GM23338 (cell line): ENCODE results near the gene BICD2. TPM values are rescaled to one million over a fixed set of nuclear protein-coding genes. Genes with fewer than 3 reads are reported as not detected.

Source experiments
- ATAC-seq: fragments of 200-7000 bp; cut with Tn5 transposase; 3 replicates; pipeline ENCODE4 v1.9.1; 2020
- DNase-seq: peaks from one replicate; pipeline ENCODE4 v3.0.0-alpha.2; 2015; ENCODE audit warnings: low spot score
- H2AFZ ChIP-seq: fragments of 200-600 bp; sonication (generic); 2 replicates; pipeline ENCODE4 v1.8.0; 2016; ENCODE audit warnings: antibody characterized with exemption, mild to moderate bottlenecking, moderate library complexity
- H3F3A ChIP-seq: fragments of 200-600 bp; sonication (generic); replicated peaks from 2 replicates; pipeline ENCODE4 v1.8.0; 2017; ENCODE audit warnings: antibody characterized with exemption, mixed run types, low read depth
- H3K27ac ChIP-seq: fragments of 200-600 bp; sonication (generic); 2 replicates; pipeline ENCODE4 v1.6.1; 2016; ENCODE audit warnings: low read depth
- H3K27me3 ChIP-seq: fragments of 200-600 bp; sonication (generic); 2 replicates; pipeline ENCODE4 v1.8.0; 2016; ENCODE audit warnings: mild to moderate bottlenecking, mixed run types, moderate library complexity; ENCODE audit not compliant: insufficient read depth
- H3K36me3 ChIP-seq: fragments of 200-600 bp; sonication (generic); 2 replicates; pipeline ENCODE4 v1.8.0; 2016; ENCODE audit warnings: mild to moderate bottlenecking; ENCODE audit not compliant: insufficient read depth
- H3K4me1 ChIP-seq: fragments of 200-600 bp; sonication (generic); 2 replicates; pipeline ENCODE4 v1.8.0; 2016; ENCODE audit warnings: mild to moderate bottlenecking, moderate library complexity; ENCODE audit not compliant: insufficient read depth
- H3K4me2 ChIP-seq: fragments of 200-600 bp; sonication (generic); 2 replicates; pipeline ENCODE4 v1.7.1; 2017; ENCODE audit warnings: mixed run types
- H3K4me3 ChIP-seq: fragments of 200-600 bp; sonication (generic); 2 replicates; pipeline ENCODE4 v1.6.1; 2016; ENCODE audit warnings: mixed run types
- H3K79me2 ChIP-seq: fragments of 200-600 bp; sonication (generic); replicated peaks from 2 replicates; pipeline ENCODE4 v1.8.0; 2017; ENCODE audit warnings: mild to moderate bottlenecking; ENCODE audit not compliant: insufficient read depth
- H3K9me2 ChIP-seq: fragments of 200-600 bp; sonication (generic); 2 replicates; pipeline ENCODE4 v1.8.0; 2017; ENCODE audit not compliant: insufficient read depth
- H4K20me1 ChIP-seq: fragments of 200-600 bp; sonication (generic); replicated peaks from 2 replicates; pipeline ENCODE4 v1.8.0; 2017; ENCODE audit warnings: mild to moderate bottlenecking; ENCODE audit not compliant: insufficient read depth
- H3K27ac Mint-ChIP-seq: 2 replicates; pipeline ENCODE4 v1.8.0; 2020; ENCODE audit warnings: inconsistent platforms, mild to moderate bottlenecking, moderate library complexity, mixed read lengths
- H3K27me3 Mint-ChIP-seq: 3 replicates; pipeline ENCODE4 v1.8.0; 2022; ENCODE audit warnings: low read depth, mild to moderate bottlenecking, moderate library complexity, mixed read lengths, inconsistent platforms; ENCODE audit not compliant: insufficient read depth, poor library complexity
- H3K36me3 Mint-ChIP-seq: 3 replicates; pipeline ENCODE4 v1.8.0; 2021; ENCODE audit warnings: low read depth, mild to moderate bottlenecking, inconsistent platforms, moderate library complexity, mixed read lengths
- H3K4me1 Mint-ChIP-seq: 3 replicates; pipeline ENCODE4 v1.8.0; 2020; ENCODE audit warnings: mild to moderate bottlenecking, inconsistent platforms, mixed read lengths
- H3K4me3 Mint-ChIP-seq: 3 replicates; pipeline ENCODE4 v1.8.0; 2021; ENCODE audit warnings: moderate library complexity, mild to moderate bottlenecking, inconsistent platforms, mixed read lengths
- H3K9me3 Mint-ChIP-seq: 3 replicates; pipeline ENCODE4 v1.8.0; 2020; ENCODE audit warnings: moderate library complexity, mild to moderate bottlenecking, inconsistent platforms, mixed read lengths
- CREB1 ChIP-seq: fragments of 250-450 bp; sonication (Bioruptor Pico); IDR thresholded peaks from 2 replicates; pipeline ENCODE4 v1.5.0; 2020; ENCODE audit warnings: low read depth, mild to moderate bottlenecking, moderate library complexity
- CTCF ChIP-seq, 2 experiments: fragments of 200-600 bp in 1 of 2; sonication (generic) in 1 of 2; conservative IDR thresholded peaks; 2 replicates each; pipeline versions ENCODE4 v1.5.1 to v1.6.1; 2016 to 2017; ENCODE audit warnings: antibody characterized with exemption in 2 of 2, low read depth in 2 of 2, mild to moderate bottlenecking in 2 of 2, moderate library complexity in 1 of 2
- EZH2 ChIP-seq: fragments of 200-600 bp; sonication (generic); IDR thresholded peaks from one replicate; pipeline ENCODE4 v1.8.0; 2017; ENCODE audit warnings: antibody characterized with exemption, mild to moderate bottlenecking, low read depth; ENCODE audit not compliant: unreplicated experiment
- EZH2phosphoT487 ChIP-seq: fragments of 200-600 bp; sonication (generic); IDR thresholded peaks from one replicate; pipeline ENCODE4 v1.8.1; 2018; ENCODE audit warnings: antibody characterized with exemption; ENCODE audit not compliant: unreplicated experiment
- JUNB ChIP-seq: IDR thresholded peaks from one replicate; pipeline ENCODE4 v1.6.1; 2016; ENCODE audit warnings: antibody characterized with exemption; ENCODE audit not compliant: unreplicated experiment
- NANOG ChIP-seq: IDR thresholded peaks from 2 replicates; pipeline ENCODE4 v1.6.1; 2016; ENCODE audit warnings: antibody characterized with exemption, borderline replicate concordance
- POLR2AphosphoS5 ChIP-seq: IDR thresholded peaks from 2 replicates; pipeline ENCODE4 v1.6.1; 2016; ENCODE audit warnings: antibody characterized with exemption, low read depth
- STAT1 ChIP-seq: IDR thresholded peaks from one replicate; pipeline ENCODE4 v1.6.1; 2016; ENCODE audit warnings: antibody characterized with exemption; ENCODE audit not compliant: unreplicated experiment
- ZNF331 ChIP-seq: fragments of 250-450 bp; sonication (Bioruptor Pico); IDR thresholded peaks from 2 replicates; pipeline ENCODE4 v1.5.0; 2020; ENCODE audit warnings: low read depth, mild to moderate bottlenecking, moderate library complexity
- ZNF462 ChIP-seq: fragments of 250-450 bp; sonication (Bioruptor Pico); IDR thresholded peaks from 2 replicates; pipeline ENCODE4 v1.5.0; 2020; ENCODE audit warnings: mild to moderate bottlenecking, moderate library complexity
- polyA plus RNA-seq: library from polyadenylated mRNA; unstranded; fragments of >200 nt; fragmentation: Nextera tagmentation; extraction: Ambion mirVana; gene quantifications from 2 replicates; pipeline ENCODE4 v1.2.1, GENCODE V29; 2016
- total RNA-seq: library from RNA; depleted of rRNA; stranded (reverse); fragments of >200 nt; shearing (Covaris generic); gene quantifications from 2 replicates; pipeline ENCODE4 v1.2.3, GENCODE V29; 2014

The BICD2 gene
- total and polyA plus RNA-seq, 2 experiments from 2014 or later: 8.7 to 34.3 TPM

DNA sequence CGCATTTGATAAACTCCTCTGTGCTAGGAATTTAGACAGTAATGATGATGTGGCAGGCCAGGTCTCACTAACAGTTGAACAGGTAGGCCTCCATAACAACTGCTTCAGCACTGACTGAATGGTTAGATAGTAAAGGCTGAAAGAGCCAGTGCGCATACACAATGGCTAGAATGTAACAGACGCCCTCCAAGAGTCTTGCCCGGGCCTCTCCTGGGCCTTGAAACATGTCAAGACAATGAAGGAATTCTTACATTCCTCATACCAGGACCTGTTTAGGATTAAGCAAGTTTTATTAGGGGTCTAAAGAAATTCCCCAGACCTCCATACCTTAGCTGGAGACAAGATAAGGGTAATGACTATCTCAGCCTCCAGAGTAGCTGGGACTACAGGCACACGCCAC is 6.7 kb upstream of the BICD2 start:
- Mint-ChIP-seq H3K27me3 (peaks cover 2% of the 10 kb centered on the region), H3K4me3 (no peak overlapping the region), H3K9me3 (no peaks in the 10 kb centered on the region), H3K4me1 (peaks cover 12% of the 10 kb centered on the region), H3K27ac (no peak overlapping the region), H3K36me3 (no peaks in the 10 kb centered on the region)
- Histone ChIP-seq H3F3A (no peaks in the 10 kb centered on the region), H3K27me3 (no peaks in the 10 kb centered on the region), H3K27ac (no peak overlapping the region), H3K36me3 (no peaks in the 10 kb centered on the region), H3K79me2 (no peaks in the 10 kb centered on the region), H4K20me1 (no peaks in the 10 kb centered on the region), H3K4me2 (no peak overlapping the region), H3K4me1 (no peaks in the 10 kb centered on the region), H3K9me2 (0 out of 2 replicates have a peak, but pooled peaks cover 3% of the 10 kb centered on the region), H2AFZ (peak overlapping the region; percentile 84; the same call in 1 of the 2 replicates), H3K4me3 (no peak overlapping the region)
- no peak for ATAC-seq
- no peak for DNase-seq
- TF ChIP-seq ZNF462 (CRISPR knock-in tag) (no peak), EZH2 (no peak), CTCF (conservative IDR thresholded peaks at IDR 0.05; ENCODE audit: low read depth in 2 of 2) (no peak), POLR2AphosphoS5 (no peak), NANOG (no peak), EZH2phosphoT487 (no peak), CREB1 (no peak), ZNF331 (CRISPR knock-in tag) (no peak), STAT1 (no peak), JUNB (no peak)
